Measurements from ENCODE around the gene NBAS. TPM values are rescaled to one million over a fixed set of nuclear protein-coding genes. Genes with fewer than 3 reads are reported as not detected.

NBAS gene
- total and polyA plus RNA-seq, 9 of the 15 experiments (the other 6 are each of a cell fraction or from before 2014, with no cell fraction given): 15.3 to 94.4 (median 69.9) TPM

GRCh38 chr2:15251753-15252152 is 309.4 kb downstream of the NBAS start (continued):
- TF ChIP-seq ZBTB49 (CRISPR knock-in tag; IDR thresholded peaks at IDR 0.05; ENCODE audit: borderline replicate concordance) (no peak), TEAD4 (IDR thresholded peaks at IDR 0.05; ENCODE audit: low read length) (no peak), TEAD4 (CRISPR knock-in tag; IDR thresholded peaks at IDR 0.05; ENCODE audit: borderline replicate concordance) (no peak), TEAD1 (CRISPR knock-in tag; IDR thresholded peaks at IDR 0.05) (peak in 1 of 2 experiments; percentile 50; a peak in 1 of 4 replicates), ZNF695 (CRISPR knock-in tag; IDR thresholded peaks at IDR 0.05) (peak; percentile 87), ZNF436 (CRISPR knock-in tag; IDR thresholded peaks at IDR 0.05) (no peak), ZNF583 (CRISPR knock-in tag; IDR thresholded peaks at IDR 0.05) (peak; percentile 17; the same call in 1 of the 2 replicates), ZNF778 (CRISPR knock-in tag; IDR thresholded peaks at IDR 0.05) (no peak), ZNF311 (CRISPR knock-in tag; IDR thresholded peaks at IDR 0.05) (peak; percentile 87), ZNF41 (CRISPR knock-in tag; conservative IDR thresholded peaks at IDR 0.05) (0 out of 2 replicates have a peak, but pooled peaks have one; percentile 66), KHSRP (IDR thresholded peaks at IDR 0.05) (no peak), ZNF324 (CRISPR knock-in tag; IDR thresholded peaks at IDR 0.05) (0 out of 2 replicates have a peak, but pooled peaks have one; percentile 30)
- TF ChIP-seq, protein P1, sequence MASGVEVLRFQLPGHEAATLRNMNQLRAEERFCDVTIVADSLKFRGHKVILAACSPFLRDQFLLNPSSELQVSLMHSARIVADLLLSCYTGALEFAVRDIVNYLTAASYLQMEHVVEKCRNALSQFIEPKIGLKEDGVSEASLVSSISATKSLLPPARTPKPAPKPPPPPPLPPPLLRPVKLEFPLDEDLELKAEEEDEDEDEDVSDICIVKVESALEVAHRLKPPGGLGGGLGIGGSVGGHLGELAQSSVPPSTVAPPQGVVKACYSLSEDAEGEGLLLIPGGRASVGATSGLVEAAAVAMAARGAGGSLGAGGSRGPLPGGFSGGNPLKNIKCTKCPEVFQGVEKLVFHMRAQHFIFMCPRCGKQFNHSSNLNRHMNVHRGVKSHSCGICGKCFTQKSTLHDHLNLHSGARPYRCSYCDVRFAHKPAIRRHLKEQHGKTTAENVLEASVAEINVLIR (CRISPR knock-in tag; IDR thresholded peaks at IDR 0.05): peak; percentile 51; the same call in 1 of the 2 replicates

Measured in K562 (cell line).